GM12872 (cell line): ENCODE results near the gene HSDL2.

ENCODE experiments used
- CTCF ChIP-seq: IDR thresholded peaks from 3 replicates; pipeline ENCODE4 v1.5.1; 2011; ENCODE audit warnings: low read depth, mild to moderate bottlenecking, low read length, moderate library complexity; ENCODE audit not compliant: insufficient read depth

The HSDL2 gene

GRCh38 chr9:112380825-112381221 lies 915 bp downstream of the HSDL2 start:
- no peak for TF ChIP-seq CTCF

GRCh38 chr9:112382066-112382465 lies 2.2 kb downstream of the HSDL2 start:
- TF ChIP-seq CTCF, result no peak

GRCh38 chr9:112382501-112383364 lies 2.8 kb downstream of the HSDL2 start:
- no peak for TF ChIP-seq CTCF

- no peak for TF ChIP-seq CTCF
These were observed 4.3 kb downstream of the HSDL2 start for GRCh38 chr9:112384219-112384618.

- no peak for TF ChIP-seq CTCF
These were observed 4.8 kb downstream of the HSDL2 start for GRCh38 chr9:112384690-112385089.

- TF ChIP-seq CTCF, result no peak
These were observed 7.2 kb downstream of the HSDL2 start for GRCh38 chr9:112387115-112387514.

GRCh38 chr9:112396416-112396815 lies 16.5 kb downstream of the HSDL2 start:
- no peak for TF ChIP-seq CTCF
